MM.1S (cell line): ENCODE results near the gene LTBP4.
"Not testable (repeated sequence)": the region's sequence is repeated elsewhere in the genome, so short reads cannot be mapped to it uniquely, and the experiment has no call there.

Experiments used
- DNase-seq: peaks from one replicate; pipeline ENCODE4 v3.0.0-alpha.2; 2015
- H2AFZ ChIP-seq: fragments of 300-600 bp; sonication (generic); 2 replicates; pipeline ENCODE4 v1.6.0; 2016; ENCODE audit warnings: antibody characterized with exemption, low read length
- H3F3A ChIP-seq: fragments of 300-600 bp; sonication (generic); 2 replicates; pipeline ENCODE4 v1.6.1; 2016; ENCODE audit warnings: mild to moderate bottlenecking, antibody characterized with exemption, low read length, moderate library complexity, mixed read lengths; ENCODE audit not compliant: insufficient read depth
- H3K27ac ChIP-seq: fragments of 300-600 bp; sonication (generic); 2 replicates; pipeline ENCODE4 v1.5.1; 2016; ENCODE audit warnings: mild to moderate bottlenecking, low read length
- H3K27me3 ChIP-seq: fragments of 300-600 bp; sonication (generic); replicated peaks from 2 replicates; pipeline ENCODE4 v1.6.0; 2016; ENCODE audit warnings: low read length; ENCODE audit not compliant: insufficient read depth
- H3K36me3 ChIP-seq: fragments of 300-600 bp; sonication (generic); replicated peaks from 2 replicates; pipeline ENCODE4 v1.6.1; 2016; ENCODE audit warnings: mild to moderate bottlenecking, low read length, mixed read lengths; ENCODE audit not compliant: insufficient read depth
- H3K4me1 ChIP-seq: fragments of 300-600 bp; sonication (generic); 2 replicates; pipeline ENCODE4 v1.6.1; 2016; ENCODE audit warnings: low read length, mixed read lengths
- H3K4me2 ChIP-seq: fragments of 300-600 bp; sonication (generic); 2 replicates; pipeline ENCODE4 v1.6.0; 2016; ENCODE audit warnings: low read depth, low read length
- H3K4me3 ChIP-seq: fragments of 300-600 bp; sonication (generic); 2 replicates; pipeline ENCODE4 v1.5.1; 2016; ENCODE audit warnings: low read length, mixed read lengths
- H3K79me2 ChIP-seq: fragments of 300-600 bp; sonication (generic); 2 replicates; pipeline ENCODE4 v1.6.1; 2016; ENCODE audit warnings: mixed run types, low read length, mixed read lengths
- H3K9ac ChIP-seq: fragments of 300-600 bp; sonication (generic); 2 replicates; pipeline ENCODE4 v1.6.1; 2016; ENCODE audit warnings: low read length, mixed read lengths
- H3K9me2 ChIP-seq: fragments of 300-600 bp; sonication (generic); replicated peaks from 2 replicates; pipeline ENCODE4 v1.6.1; 2016; ENCODE audit warnings: mild to moderate bottlenecking, low read length, mixed read lengths; ENCODE audit not compliant: insufficient read depth
- H3K9me3 ChIP-seq: fragments of 300-600 bp; sonication (generic); replicated peaks from 2 replicates; pipeline ENCODE4 v1.6.1; 2016; ENCODE audit warnings: mild to moderate bottlenecking, low read length, mixed read lengths; ENCODE audit not compliant: insufficient read depth
- H4K20me1 ChIP-seq: fragments of 300-600 bp; sonication (generic); 2 replicates; pipeline ENCODE4 v1.6.1; 2016; ENCODE audit warnings: mild to moderate bottlenecking, low read length, moderate library complexity, mixed read lengths; ENCODE audit not compliant: insufficient read depth
- CTCF ChIP-seq: fragments of 300-600 bp; sonication (generic); IDR thresholded peaks from 2 replicates; pipeline ENCODE4 v1.5.1; 2016; ENCODE audit warnings: antibody characterized with exemption, low read length, mixed read lengths
- EZH2 ChIP-seq: fragments of 300-600 bp; sonication (generic); optimal IDR thresholded peaks from 2 replicates; pipeline ENCODE3; 2017; ENCODE audit warnings: low read depth, mild to moderate bottlenecking, antibody characterized with exemption, low read length, mixed read lengths
- EZH2phosphoT487 ChIP-seq: fragments of 300-600 bp; sonication (generic); IDR thresholded peaks from 2 replicates; pipeline ENCODE4 v1.6.1; 2018; ENCODE audit warnings: antibody characterized with exemption, low read length

The LTBP4 gene

DNA sequence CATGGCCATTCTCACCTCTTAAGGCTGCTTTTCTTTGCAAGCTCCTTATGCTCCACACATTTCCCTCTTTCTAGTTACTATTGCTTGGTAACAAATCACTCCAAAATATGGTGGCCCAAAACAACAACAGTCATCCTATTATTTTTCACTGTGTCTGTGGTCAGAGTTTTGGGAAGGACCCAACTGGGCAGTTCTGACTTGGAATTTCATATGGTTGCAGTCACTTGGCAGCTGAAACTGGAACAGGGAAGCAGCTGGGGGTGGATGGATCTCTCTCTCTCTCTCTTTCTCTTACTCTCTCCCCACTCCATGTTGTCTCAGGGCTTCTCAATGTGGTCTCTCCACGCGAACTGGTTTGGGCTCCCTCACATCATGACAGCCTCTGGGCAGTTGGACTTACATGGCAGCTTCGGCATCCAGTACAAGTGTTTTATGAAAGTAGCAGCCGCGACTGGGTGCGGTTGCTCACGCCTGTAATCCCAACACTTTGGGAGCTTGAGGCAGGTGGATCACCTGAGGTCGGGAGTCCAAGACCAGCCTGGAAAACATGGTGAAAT, 49.7 kb downstream of the LTBP4 start:
- H3K9me3 ChIP-seq = no peaks in the 10 kb centered on the region
- no peaks in the 10 kb centered on the region for H3K36me3 ChIP-seq
- no peak overlapping the region for H3K4me2 ChIP-seq
- no peaks in the 10 kb centered on the region for H3K9me2 ChIP-seq
- TF ChIP-seq CTCF = no peak
- no peak for DNase-seq
- H3K27ac ChIP-seq = no peak overlapping the region
- no peak overlapping the region for H3K9ac ChIP-seq
- no peaks in the 10 kb centered on the region for H3F3A ChIP-seq
- H3K4me3 ChIP-seq = no peak overlapping the region
- no peaks in the 10 kb centered on the region for H3K79me2 ChIP-seq
- no peaks in the 10 kb centered on the region for H3K4me1 ChIP-seq
- no peak overlapping the region for H2AFZ ChIP-seq
- H4K20me1 ChIP-seq = no peaks in the 10 kb centered on the region
- H3K27me3 ChIP-seq = peaks cover 34% of the 10 kb centered on the region

DNA sequence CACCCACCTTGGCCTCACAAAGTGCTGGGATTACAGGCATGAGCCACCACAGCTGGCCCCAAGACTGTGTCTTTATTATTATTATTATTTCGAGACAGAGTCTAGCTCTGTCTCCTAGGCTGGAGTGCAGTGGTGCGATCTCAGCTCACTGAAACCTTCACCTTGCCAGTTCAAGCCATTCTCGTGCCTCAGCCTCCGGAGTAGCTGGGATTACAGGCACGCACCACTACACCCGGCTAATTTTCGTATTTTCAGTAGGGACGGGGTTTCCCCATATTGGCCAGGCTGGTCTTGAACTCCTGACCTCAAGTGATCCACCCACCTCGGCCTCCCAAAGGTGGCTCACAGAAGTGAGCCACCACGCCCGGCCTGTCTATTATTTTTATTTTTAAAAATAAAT, 51.1 kb downstream of the LTBP4 start:
- H3K27ac ChIP-seq, H3K9ac ChIP-seq, H3K4me2 ChIP-seq, H3K36me3 ChIP-seq, H3F3A ChIP-seq, H3K4me1 ChIP-seq, H3K9me2 ChIP-seq, H2AFZ ChIP-seq, H3K79me2 ChIP-seq, DNase-seq, H3K9me3 ChIP-seq, H3K4me3 ChIP-seq, H4K20me1 ChIP-seq: not testable (repeated sequence)
- peaks cover 21% of the 10 kb centered on the region for H3K27me3 ChIP-seq

- not testable (repeated sequence) for H3K4me3 ChIP-seq, H3K27ac ChIP-seq, H3K9me2 ChIP-seq, H3K4me2 ChIP-seq, DNase-seq, H3K9ac ChIP-seq, H2AFZ ChIP-seq, H3K9me3 ChIP-seq, H3K79me2 ChIP-seq, H3F3A ChIP-seq, H3K36me3 ChIP-seq, H3K4me1 ChIP-seq, H4K20me1 ChIP-seq
- H3K27me3 ChIP-seq = peaks cover 17% of the 10 kb centered on the region
Observed at GRCh38 chr19:40655684-40656083, 54.5 kb downstream of the LTBP4 start.

DNA sequence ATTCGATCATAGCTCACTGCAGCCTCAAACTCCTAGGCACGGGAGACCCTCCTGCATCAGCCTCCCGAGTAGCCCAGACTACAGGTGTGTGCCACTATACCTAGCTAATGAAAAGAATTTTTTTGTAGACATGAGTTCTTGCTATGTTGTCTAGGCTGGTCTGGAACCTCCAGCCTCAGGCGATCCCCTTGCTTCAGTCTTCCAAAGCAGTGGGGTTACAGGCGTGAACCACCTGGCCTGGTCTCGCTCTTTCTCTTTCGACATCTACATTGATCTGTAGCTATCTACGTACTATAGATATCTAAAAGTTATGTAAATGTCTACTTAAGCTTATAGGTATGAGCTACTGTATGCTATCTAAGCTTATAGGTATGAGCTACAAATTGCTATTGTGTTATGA, 56.9 kb downstream of the LTBP4 start:
- H3K27ac ChIP-seq = no peak overlapping the region
- no peaks in the 10 kb centered on the region for H3K9me2 ChIP-seq
- DNase-seq = no peak
- no peak overlapping the region for H3K9ac ChIP-seq
- no peaks in the 10 kb centered on the region for H3K4me1 ChIP-seq
- H3K27me3 ChIP-seq = peaks cover 6% of the 10 kb centered on the region; the same call in 1 of the 2 replicates
- no peaks in the 10 kb centered on the region for H3F3A ChIP-seq
- H2AFZ ChIP-seq = no peak overlapping the region
- no peak for TF ChIP-seq EZH2phosphoT487
- no peak overlapping the region for H3K4me3 ChIP-seq
- no peaks in the 10 kb centered on the region for H3K79me2 ChIP-seq
- no peaks in the 10 kb centered on the region for H3K36me3 ChIP-seq
- H3K9me3 ChIP-seq = no peaks in the 10 kb centered on the region
- no peak overlapping the region for H3K4me2 ChIP-seq
- H4K20me1 ChIP-seq = no peaks in the 10 kb centered on the region

DNA sequence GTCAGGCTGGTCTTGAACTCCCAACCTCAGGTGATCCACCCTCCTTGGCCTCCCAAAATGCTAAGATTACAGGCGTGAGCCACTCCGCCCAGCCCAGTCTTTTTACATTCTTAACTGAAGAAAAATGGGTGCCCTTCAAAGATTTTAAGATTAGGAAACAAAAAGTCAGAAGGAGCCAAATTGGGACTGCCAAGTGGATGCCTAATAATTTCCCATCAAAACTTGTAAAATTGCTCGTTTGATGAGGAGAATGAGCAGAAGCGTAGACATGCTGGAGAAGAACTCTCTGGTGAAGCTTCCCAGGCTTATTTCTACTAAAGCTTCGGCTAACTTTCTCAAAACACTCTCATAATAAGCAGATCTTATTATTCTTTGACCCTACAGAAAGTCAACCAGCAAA, 57.9 kb downstream of the LTBP4 start:
- no peak overlapping the region for H3K4me2 ChIP-seq
- H3K4me1 ChIP-seq = no peaks in the 10 kb centered on the region
- H3K27ac ChIP-seq = no peak overlapping the region
- TF ChIP-seq EZH2phosphoT487 = no peak
- TF ChIP-seq EZH2 = no peak
- TF ChIP-seq CTCF = no peak
- H2AFZ ChIP-seq = no peak overlapping the region
- no peaks in the 10 kb centered on the region for H3K9me3 ChIP-seq
- H3K9me2 ChIP-seq = no peaks in the 10 kb centered on the region
- no peaks in the 10 kb centered on the region for H3K79me2 ChIP-seq
- no peaks in the 10 kb centered on the region for H3K36me3 ChIP-seq
- no peaks in the 10 kb centered on the region for H3F3A ChIP-seq
- no peak overlapping the region for H3K9ac ChIP-seq
- H3K27me3 ChIP-seq = peaks cover 11% of the 10 kb centered on the region
- DNase-seq = no peak
- no peaks in the 10 kb centered on the region for H4K20me1 ChIP-seq
- no peak overlapping the region for H3K4me3 ChIP-seq
